ENCODE results near the gene RARB. TPM values are rescaled to one million over a fixed set of nuclear protein-coding genes. Genes with fewer than 3 reads are reported as not detected.

The RARB gene
- total and polyA plus RNA-seq, 2 experiments from 2014 or later = 0.14 to 0.42 TPM

- Histone ChIP-seq H3K4me3 (no peak overlapping the region), H3F3A (replicated peaks; ENCODE audit: low read depth) (no peaks in the 10 kb centered on the region; the same call in 1 of the 2 replicates), H3K9me2 (ENCODE audit: insufficient read depth) (no peaks in the 10 kb centered on the region), H3K4me1 (ENCODE audit: insufficient read depth) (peaks cover 24% of the 10 kb centered on the region), H3K36me3 (ENCODE audit: insufficient read depth) (no peaks in the 10 kb centered on the region), H3K27ac (ENCODE audit: low read depth) (no peak overlapping the region), H3K27me3 (ENCODE audit: insufficient read depth) (peaks cover 13% of the 10 kb centered on the region), H3K4me2 (no peak overlapping the region), H2AFZ (no peak overlapping the region), H3K79me2 (replicated peaks; ENCODE audit: insufficient read depth) (no peaks in the 10 kb centered on the region), H4K20me1 (replicated peaks; ENCODE audit: insufficient read depth) (no peaks in the 10 kb centered on the region)
- no peak for TF ChIP-seq CREB1 (CRISPR knock-in tag; IDR thresholded peaks at IDR 0.05; ENCODE audit: low read depth)
- TF ChIP-seq, protein P1, sequence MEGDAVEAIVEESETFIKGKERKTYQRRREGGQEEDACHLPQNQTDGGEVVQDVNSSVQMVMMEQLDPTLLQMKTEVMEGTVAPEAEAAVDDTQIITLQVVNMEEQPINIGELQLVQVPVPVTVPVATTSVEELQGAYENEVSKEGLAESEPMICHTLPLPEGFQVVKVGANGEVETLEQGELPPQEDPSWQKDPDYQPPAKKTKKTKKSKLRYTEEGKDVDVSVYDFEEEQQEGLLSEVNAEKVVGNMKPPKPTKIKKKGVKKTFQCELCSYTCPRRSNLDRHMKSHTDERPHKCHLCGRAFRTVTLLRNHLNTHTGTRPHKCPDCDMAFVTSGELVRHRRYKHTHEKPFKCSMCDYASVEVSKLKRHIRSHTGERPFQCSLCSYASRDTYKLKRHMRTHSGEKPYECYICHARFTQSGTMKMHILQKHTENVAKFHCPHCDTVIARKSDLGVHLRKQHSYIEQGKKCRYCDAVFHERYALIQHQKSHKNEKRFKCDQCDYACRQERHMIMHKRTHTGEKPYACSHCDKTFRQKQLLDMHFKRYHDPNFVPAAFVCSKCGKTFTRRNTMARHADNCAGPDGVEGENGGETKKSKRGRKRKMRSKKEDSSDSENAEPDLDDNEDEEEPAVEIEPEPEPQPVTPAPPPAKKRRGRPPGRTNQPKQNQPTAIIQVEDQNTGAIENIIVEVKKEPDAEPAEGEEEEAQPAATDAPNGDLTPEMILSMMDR (conservative IDR thresholded peaks at IDR 0.05; ENCODE audit: low read depth in 2 of 2) = no peak
- TF ChIP-seq EZH2 (IDR thresholded peaks at IDR 0.05; ENCODE audit: low read depth, unreplicated experiment) = no peak
- TF ChIP-seq EZH2phosphoT487 (IDR thresholded peaks at IDR 0.05; ENCODE audit: unreplicated experiment) = no peak
- TF ChIP-seq ZNF114 (CRISPR knock-in tag; IDR thresholded peaks at IDR 0.05) = no peak
- no peak for TF ChIP-seq NANOG (IDR thresholded peaks at IDR 0.05; ENCODE audit: borderline replicate concordance)
- TF ChIP-seq POLR2AphosphoS5 (IDR thresholded peaks at IDR 0.05; ENCODE audit: low read depth) = no peak
- TF ChIP-seq STAT1 (IDR thresholded peaks at IDR 0.05; ENCODE audit: unreplicated experiment) = no peak
- no peak for TF ChIP-seq ZNF462 (CRISPR knock-in tag; IDR thresholded peaks at IDR 0.05)
- no peak for TF ChIP-seq ZNF331 (CRISPR knock-in tag; IDR thresholded peaks at IDR 0.05; ENCODE audit: low read depth)
- TF ChIP-seq JUNB (IDR thresholded peaks at IDR 0.05; ENCODE audit: unreplicated experiment) = no peak
- TF ChIP-seq, protein P2, sequence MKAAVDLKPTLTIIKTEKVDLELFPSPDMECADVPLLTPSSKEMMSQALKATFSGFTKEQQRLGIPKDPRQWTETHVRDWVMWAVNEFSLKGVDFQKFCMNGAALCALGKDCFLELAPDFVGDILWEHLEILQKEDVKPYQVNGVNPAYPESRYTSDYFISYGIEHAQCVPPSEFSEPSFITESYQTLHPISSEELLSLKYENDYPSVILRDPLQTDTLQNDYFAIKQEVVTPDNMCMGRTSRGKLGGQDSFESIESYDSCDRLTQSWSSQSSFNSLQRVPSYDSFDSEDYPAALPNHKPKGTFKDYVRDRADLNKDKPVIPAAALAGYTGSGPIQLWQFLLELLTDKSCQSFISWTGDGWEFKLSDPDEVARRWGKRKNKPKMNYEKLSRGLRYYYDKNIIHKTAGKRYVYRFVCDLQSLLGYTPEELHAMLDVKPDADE (IDR thresholded peaks at IDR 0.05) = no peak
- no peak for TF ChIP-seq REST (IDR thresholded peaks at IDR 0.05; ENCODE audit: unreplicated experiment)
- no peak overlapping the region for H3K27ac Mint-ChIP-seq
- H3K36me3 Mint-ChIP-seq (ENCODE audit: low read depth) = no peaks in the 10 kb centered on the region
- ATAC-seq (no peak), DNase-seq (ENCODE audit: low spot score) (no peak)
- H3K27me3 Mint-ChIP-seq (ENCODE audit: insufficient read depth, low read depth, poor library complexity) = peaks cover 8% of the 10 kb centered on the region
- peaks cover 42% of the 10 kb centered on the region for H3K4me1 Mint-ChIP-seq
- no peak overlapping the region for H3K4me3 Mint-ChIP-seq
- no peaks in the 10 kb centered on the region; the same call in 2 of the 3 replicates for H3K9me3 Mint-ChIP-seq
These were observed 4.2 kb downstream of the RARB start for GRCh38 chr3:25432176-25432720.

All from GM23338 (cell line).